K562 (cell line): ENCODE data around the gene LMLN. TPM values are rescaled to one million over a fixed set of nuclear protein-coding genes. Genes with fewer than 3 reads are reported as not detected.
A peak's percentile ranks its signal among the peaks of the same experiment; 100 is the strongest.

Experiments used
- CHD2 ChIP-seq: IDR thresholded peaks from 2 replicates; pipeline ENCODE4 v1.6.1; 2011; ENCODE audit warnings: low read depth, low read length
- CTBP1 ChIP-seq: fragments of 450-650 bp; IDR thresholded peaks from 2 replicates; pipeline ENCODE4 v1.6.1; 2016; ENCODE audit warnings: borderline replicate concordance
- DPF2 ChIP-seq: fragments of 450-650 bp; IDR thresholded peaks from 2 replicates; pipeline ENCODE4 v1.6.1; 2016
- KAT8 ChIP-seq: fragments of 450-650 bp; IDR thresholded peaks from 2 replicates; pipeline ENCODE4 v1.6.1; 2016; ENCODE audit warnings: low read depth, mild to moderate bottlenecking
- KDM5B ChIP-seq: fragments of 200-600 bp; sonication (generic); IDR thresholded peaks from 2 replicates; pipeline ENCODE4 v1.6.1; 2012; ENCODE audit warnings: low read depth, mild to moderate bottlenecking, moderate library complexity, low read length, control low read depth, inconsistent platforms; ENCODE audit not compliant: insufficient replicate concordance
- MECOM ChIP-seq: fragments of 250-450 bp; sonication (Bioruptor Pico); IDR thresholded peaks from 2 replicates; pipeline ENCODE4 v1.8.0; 2022; ENCODE audit warnings: inconsistent platforms
- NCOR1 ChIP-seq: fragments of 450-650 bp; IDR thresholded peaks from 2 replicates; pipeline ENCODE4 v1.6.1; 2016; ENCODE audit warnings: mild to moderate bottlenecking, moderate library complexity
- POLR2B ChIP-seq: fragments of 450-650 bp; IDR thresholded peaks from 2 replicates; pipeline ENCODE4 v1.6.1; 2018; ENCODE audit warnings: low read depth; ENCODE audit not compliant: partially characterized antibody
- RBFOX2 ChIP-seq: fragments of 200-400 bp; formaldehyde crosslinking; IDR thresholded peaks from 2 replicates; pipeline ENCODE4 v1.6.1; 2017; ENCODE audit warnings: low read depth, mild to moderate bottlenecking, low read length, moderate library complexity
- RREB1 ChIP-seq: fragments of 250-450 bp; sonication (Bioruptor Pico); IDR thresholded peaks from 2 replicates; pipeline ENCODE4 v1.4.0; 2020
- TAF15 ChIP-seq: fragments of 200-400 bp; formaldehyde crosslinking; IDR thresholded peaks from 2 replicates; pipeline ENCODE4 v1.6.1; 2017; ENCODE audit warnings: mild to moderate bottlenecking, low read depth, low read length, moderate library complexity
- TAF9B ChIP-seq: fragments of 450-650 bp; IDR thresholded peaks from 2 replicates; pipeline ENCODE4 v1.6.1; 2018; ENCODE audit warnings: mild to moderate bottlenecking; ENCODE audit not compliant: partially characterized antibody
- THAP7 ChIP-seq: fragments of 250-450 bp; sonication (Bioruptor Pico); IDR thresholded peaks from 2 replicates; pipeline ENCODE4 v1.5.0; 2021
- TRIM25 ChIP-seq: fragments of 450-650 bp; IDR thresholded peaks from 2 replicates; pipeline ENCODE4 v1.7.0; 2016; ENCODE audit warnings: borderline replicate concordance
- ZNF121 ChIP-seq: sonication (generic); formaldehyde crosslinking; conservative IDR thresholded peaks from 2 replicates; pipeline ENCODE4 v1.8.0; 2022; ENCODE audit warnings: missing genetic modification reagents
- ZNF24 ChIP-seq: fragments of 450-650 bp; IDR thresholded peaks from 2 replicates; pipeline ENCODE4 v1.6.1; 2016
- ZNF431 ChIP-seq: sonication (generic); formaldehyde crosslinking; IDR thresholded peaks from 2 replicates; pipeline ENCODE4 v1.8.0; 2022; ENCODE audit warnings: mild to moderate bottlenecking, missing genetic modification reagents
- ZNF830 ChIP-seq: fragments of 250-450 bp; sonication (Bioruptor Pico); IDR thresholded peaks from 2 replicates; pipeline ENCODE4 v1.5.0; 2021; ENCODE audit warnings: mild to moderate bottlenecking
- polyA plus RNA-seq, 8 experiments: library from polyadenylated mRNA; depleted of rRNA in 4 of 8; stranded (reverse) in 5 of 8; unstranded in 3 of 8; fragments of >200 nt; fragmentation: Nextera tagmentation in 2 of 8; fragmentation: Illumina TruSeq in 1 of 8; extraction: Ambion mirVana in 2 of 8; extraction: Trizol in 1 of 8; gene quantifications; 2 replicates each; pipeline versions ENCODE4 v1.2.1 to v1.2.3, GENCODE V29; 2011 to 2014; ENCODE audit warnings: inconsistent platforms in 1 of 8, missing spikeins in 1 of 8
- total RNA-seq, 7 experiments: library from RNA; depleted of rRNA in 6 of 7; stranded (reverse); fragments of >200 nt in 6 of 7; fragmentation: Illumina TruSeq in 2 of 7; extraction: Trizol in 2 of 7; gene quantifications; 2 replicates each; pipeline versions ENCODE4 v1.2.1 to v1.2.3, GENCODE V29; 2011 to 2021; ENCODE audit warnings: low replicate concordance in 1 of 7
- TF ChIP-seq, protein P1 (sequence below): fragments of 450-650 bp; formaldehyde crosslinking; IDR thresholded peaks from 2 replicates; pipeline ENCODE4 v1.4.0; 2022; ENCODE audit warnings: missing genetic modification characterization

LMLN gene
- total and polyA plus RNA-seq, 9 of the 15 experiments (the other 6 are each of a cell fraction or from before 2014, with no cell fraction given) = 2.2 to 15.9 (median 6.9) TPM

GRCh38 chr3:198092276-198092675 lies 132.3 kb downstream of the LMLN start (continued):
- TF ChIP-seq ZNF431 (CRISPR knock-in tag) = no peak
- TF ChIP-seq CHD2 = no peak
- no peak for TF ChIP-seq CTBP1
- TF ChIP-seq, protein P1, sequence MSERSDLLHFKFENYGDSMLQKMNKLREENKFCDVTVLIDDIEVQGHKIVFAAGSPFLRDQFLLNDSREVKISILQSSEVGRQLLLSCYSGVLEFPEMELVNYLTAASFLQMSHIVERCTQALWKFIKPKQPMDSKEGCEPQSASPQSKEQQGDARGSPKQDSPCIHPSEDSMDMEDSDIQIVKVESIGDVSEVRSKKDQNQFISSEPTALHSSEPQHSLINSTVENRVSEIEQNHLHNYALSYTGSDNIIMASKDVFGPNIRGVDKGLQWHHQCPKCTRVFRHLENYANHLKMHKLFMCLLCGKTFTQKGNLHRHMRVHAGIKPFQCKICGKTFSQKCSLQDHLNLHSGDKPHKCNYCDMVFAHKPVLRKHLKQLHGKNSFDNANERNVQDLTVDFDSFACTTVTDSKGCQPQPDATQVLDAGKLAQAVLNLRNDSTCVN = no peak
- no peak for TF ChIP-seq KDM5B
- TF ChIP-seq POLR2B = no peak
- no peak for TF ChIP-seq THAP7 (CRISPR knock-in tag)
- no peak for TF ChIP-seq TAF9B
- peak; percentile 84 for TF ChIP-seq NCOR1
- TF ChIP-seq ZNF830 (CRISPR knock-in tag) = no peak
- TF ChIP-seq MECOM (CRISPR knock-in tag) = no peak
- no peak for TF ChIP-seq KAT8
- no peak for TF ChIP-seq ZNF121
- TF ChIP-seq RREB1 (CRISPR knock-in tag) = no peak
- TF ChIP-seq DPF2 = peak; percentile 78
- no peak for TF ChIP-seq TRIM25
- no peak for TF ChIP-seq ZNF24
- TF ChIP-seq RBFOX2 = no peak
- no peak for TF ChIP-seq TAF15
